Stimulated activated memory B cell treated with anti-CD40 and anti-IgM and Interleukin-4, amounts not matched to agents 10 μg/mL and 1 μg/mL and 100 μg/mL, for 72 hours (primary cell): ENCODE results near the gene HTT.

ENCODE experiments used
- ATAC-seq: fragments of 150-1000 bp; cut with Tn5 transposase; 2 replicates; pipeline ENCODE4 v1.10.0; 2021
- H3K27ac Mint-ChIP-seq: one replicate; pipeline ENCODE4 v1.8.0; 2022; ENCODE audit warnings: mild to moderate bottlenecking, mixed read lengths
- H3K27me3 Mint-ChIP-seq: one replicate; pipeline ENCODE4 v1.8.0; 2022; ENCODE audit warnings: mixed read lengths
- H3K36me3 Mint-ChIP-seq: one replicate; pipeline ENCODE4 v1.8.0; 2022; ENCODE audit warnings: mixed read lengths
- H3K4me1 Mint-ChIP-seq: one replicate; pipeline ENCODE4 v1.8.0; 2022; ENCODE audit warnings: mixed read lengths
- H3K4me3 Mint-ChIP-seq: one replicate; pipeline ENCODE4 v1.8.0; 2022; ENCODE audit warnings: mild to moderate bottlenecking, moderate library complexity, mixed read lengths
- H3K9me3 Mint-ChIP-seq: one replicate; pipeline ENCODE4 v1.8.0; 2022; ENCODE audit warnings: mixed read lengths

The HTT gene

GRCh38 chr4:3248811-3249661 is 174.6 kb downstream of the HTT start, which contains the start of gene MSANTD1:
MSANTD1 (plus strand) TSS chr4:3249159; CDS start chr4:3249223, 64 bp downstream.
- H3K27ac Mint-ChIP-seq = no peak within 1 kb of the TSS
- no peaks in the 10 kb centered on the region for H3K9me3 Mint-ChIP-seq
- no peak within 1 kb of the TSS for H3K4me3 Mint-ChIP-seq
- peaks cover 17% of the 10 kb centered on the region for H3K36me3 Mint-ChIP-seq
- H3K4me1 Mint-ChIP-seq = peaks cover 15% of the 10 kb centered on the region
- H3K27me3 Mint-ChIP-seq = no peaks in the 10 kb centered on the region
- no peak for ATAC-seq

GRCh38 chr4:3249711-3250437 is 175.4 kb downstream of the HTT start:
- H3K27me3 Mint-ChIP-seq = no peaks in the 10 kb centered on the region
- H3K9me3 Mint-ChIP-seq = no peaks in the 10 kb centered on the region
- ATAC-seq = no peak
- no peak overlapping the region for H3K27ac Mint-ChIP-seq
- no peak overlapping the region for H3K4me3 Mint-ChIP-seq
- peaks cover 20% of the 10 kb centered on the region for H3K36me3 Mint-ChIP-seq
- H3K4me1 Mint-ChIP-seq = peaks cover 14% of the 10 kb centered on the region

- Mint-ChIP-seq H3K9me3 (no peaks in the 10 kb centered on the region), H3K4me3 (no peak overlapping the region), H3K36me3 (peaks cover 26% of the 10 kb centered on the region), H3K27me3 (no peaks in the 10 kb centered on the region), H3K4me1 (peaks cover 8% of the 10 kb centered on the region), H3K27ac (no peak overlapping the region)
- ATAC-seq = no peak
Observed at GRCh38 chr4:3250438-3250955, 176.0 kb downstream of the HTT start.

- no peak overlapping the region for H3K27ac Mint-ChIP-seq
- peaks cover 29% of the 10 kb centered on the region for H3K36me3 Mint-ChIP-seq
- no peak for ATAC-seq
- H3K4me3 Mint-ChIP-seq = no peak overlapping the region
- no peaks in the 10 kb centered on the region for H3K27me3 Mint-ChIP-seq
- peaks cover 3% of the 10 kb centered on the region for H3K4me1 Mint-ChIP-seq
- no peaks in the 10 kb centered on the region for H3K9me3 Mint-ChIP-seq
Observed at GRCh38 chr4:3250956-3251690, 176.6 kb downstream of the HTT start.

- Mint-ChIP-seq H3K4me1 (peaks cover 7% of the 10 kb centered on the region), H3K4me3 (no peak overlapping the region), H3K36me3 (peaks cover 31% of the 10 kb centered on the region), H3K27me3 (no peaks in the 10 kb centered on the region), H3K27ac (no peak overlapping the region), H3K9me3 (no peaks in the 10 kb centered on the region)
- ATAC-seq = no peak
Observed at GRCh38 chr4:3251691-3252479, 177.4 kb downstream of the HTT start.

- no peak overlapping the region for H3K27ac Mint-ChIP-seq
- H3K27me3 Mint-ChIP-seq = no peaks in the 10 kb centered on the region
- peaks cover 13% of the 10 kb centered on the region for H3K4me1 Mint-ChIP-seq
- H3K36me3 Mint-ChIP-seq = peaks cover 31% of the 10 kb centered on the region
- no peak overlapping the region for H3K4me3 Mint-ChIP-seq
- no peaks in the 10 kb centered on the region for H3K9me3 Mint-ChIP-seq
- no peak for ATAC-seq
Observed at GRCh38 chr4:3252480-3252828, 178.0 kb downstream of the HTT start.

GRCh38 chr4:3252831-3253641 is 178.6 kb downstream of the HTT start:
- H3K27me3 Mint-ChIP-seq = no peaks in the 10 kb centered on the region
- ATAC-seq = no peak
- no peak overlapping the region for H3K27ac Mint-ChIP-seq
- no peaks in the 10 kb centered on the region for H3K9me3 Mint-ChIP-seq
- H3K4me1 Mint-ChIP-seq = peaks cover 19% of the 10 kb centered on the region
- no peak overlapping the region for H3K4me3 Mint-ChIP-seq
- H3K36me3 Mint-ChIP-seq = peaks cover 31% of the 10 kb centered on the region

- Mint-ChIP-seq H3K27me3 (no peaks in the 10 kb centered on the region), H3K27ac (no peak overlapping the region)
Observed at GRCh38 chr4:3253808-3254207, 179.3 kb downstream of the HTT start.

GRCh38 chr4:3254302-3255131 is 180.0 kb downstream of the HTT start:
- no peak overlapping the region for H3K4me3 Mint-ChIP-seq
- H3K27me3 Mint-ChIP-seq = no peaks in the 10 kb centered on the region
- peaks cover 31% of the 10 kb centered on the region for H3K36me3 Mint-ChIP-seq
- H3K4me1 Mint-ChIP-seq = peaks cover 24% of the 10 kb centered on the region
- H3K9me3 Mint-ChIP-seq = no peaks in the 10 kb centered on the region
- no peak for ATAC-seq
- H3K27ac Mint-ChIP-seq = no peak overlapping the region

More at GRCh38 chr4:3253808-3254207, 179.3 kb downstream of the HTT start:
- Mint-ChIP-seq H3K36me3 (peaks cover 31% of the 10 kb centered on the region), H3K4me3 (no peak overlapping the region), H3K9me3 (no peaks in the 10 kb centered on the region), H3K4me1 (peaks cover 24% of the 10 kb centered on the region)
- ATAC-seq = no peak

- Mint-ChIP-seq H3K36me3 (peaks cover 27% of the 10 kb centered on the region), H3K4me1 (peaks cover 24% of the 10 kb centered on the region), H3K27ac (no peak overlapping the region), H3K27me3 (no peaks in the 10 kb centered on the region), H3K4me3 (no peak overlapping the region), H3K9me3 (no peaks in the 10 kb centered on the region)
- no peak for ATAC-seq
Observed at GRCh38 chr4:3255611-3256186, 181.2 kb downstream of the HTT start.

GRCh38 chr4:3256230-3257102 is 182.0 kb downstream of the HTT start:
- no peak overlapping the region for H3K4me3 Mint-ChIP-seq
- peaks cover 27% of the 10 kb centered on the region for H3K36me3 Mint-ChIP-seq
- H3K4me1 Mint-ChIP-seq = peaks cover 24% of the 10 kb centered on the region
- peak overlapping the region; percentile 12 for H3K27ac Mint-ChIP-seq
- H3K27me3 Mint-ChIP-seq = no peaks in the 10 kb centered on the region
- ATAC-seq = no peak
- H3K9me3 Mint-ChIP-seq = no peaks in the 10 kb centered on the region

- no peaks in the 10 kb centered on the region for H3K27me3 Mint-ChIP-seq
- H3K36me3 Mint-ChIP-seq = peaks cover 27% of the 10 kb centered on the region
- H3K4me1 Mint-ChIP-seq = peaks cover 24% of the 10 kb centered on the region
- peak; percentile 58 for ATAC-seq
- peak overlapping the region; percentile 12 for H3K27ac Mint-ChIP-seq
- H3K4me3 Mint-ChIP-seq = peak overlapping the region; percentile 6
- H3K9me3 Mint-ChIP-seq = no peaks in the 10 kb centered on the region
Observed at GRCh38 chr4:3257103-3257555, 182.6 kb downstream of the HTT start.
